PC-3 (cell line): ENCODE data around the gene TPP2. TPM values are rescaled to one million over a fixed set of nuclear protein-coding genes. Genes with fewer than 3 reads are reported as not detected.

Experiments
- ATAC-seq: fragments of 200-7000 bp; cut with Tn5 transposase; 2 replicates; pipeline ENCODE4 v1.9.1; 2020; ENCODE audit warnings: mild to moderate bottlenecking, moderate library complexity
- BruUV-seq: library from RNA; stranded (reverse); fragments of 400-500 nt; replicated peaks from 2 replicates; lab custom pipeline; 2021; lab: Mats Ljungman, UMichigan
- CTCF ChIA-PET: fragments of 300-600 bp; sonication (Branson Sonifier 250); formaldehyde crosslinking; loops from one replicate; lab custom pipeline; 2022; ENCODE audit warnings: antibody characterized with exemption; lab: Charles Lee
- POLR2A ChIA-PET: fragments of 300-600 bp; sonication (Branson Sonifier 250); formaldehyde crosslinking; loops from one replicate; lab custom pipeline; 2022; ENCODE audit warnings: antibody characterized with exemption; ENCODE audit not compliant: unreplicated experiment; lab: Charles Lee
- DNase-seq: peaks from one replicate; pipeline ENCODE4 v3.0.0-alpha.2; 2015
- H2AFZ ChIP-seq: fragments of 300-600 bp; sonication (generic); 2 replicates; pipeline ENCODE4 v1.6.0; 2016; ENCODE audit warnings: antibody characterized with exemption, low read length
- H3F3A ChIP-seq: fragments of 300-600 bp; sonication (generic); one replicate; pipeline ENCODE4 v1.6.0; 2017; ENCODE audit warnings: antibody characterized with exemption, low read length, control low read depth, mild to moderate bottlenecking; ENCODE audit not compliant: unreplicated experiment
- H3K27ac ChIP-seq: fragments of 300-600 bp; sonication (generic); 2 replicates; pipeline ENCODE4 v1.5.1; 2016; ENCODE audit warnings: mild to moderate bottlenecking, low read length
- H3K27me3 ChIP-seq: fragments of 300-600 bp; sonication (generic); 2 replicates; pipeline ENCODE4 v1.6.1; 2016; ENCODE audit warnings: low read length, mixed read lengths
- H3K36me3 ChIP-seq: fragments of 300-600 bp; sonication (generic); 2 replicates; pipeline ENCODE4 v1.6.1; 2016; ENCODE audit warnings: low read depth, mixed run types, low read length, mixed read lengths
- H3K4me1 ChIP-seq: fragments of 300-600 bp; sonication (generic); 2 replicates; pipeline ENCODE4 v1.5.1; 2016; ENCODE audit warnings: low read length; ENCODE audit not compliant: insufficient read depth
- H3K4me2 ChIP-seq: fragments of 300-600 bp; sonication (generic); 2 replicates; pipeline ENCODE4 v1.6.0; 2016; ENCODE audit warnings: low read length
- H3K4me3 ChIP-seq: fragments of 300-600 bp; sonication (generic); 2 replicates; pipeline ENCODE4 v1.5.1; 2016; ENCODE audit warnings: mild to moderate bottlenecking, low read length, mixed read lengths
- H3K79me2 ChIP-seq: fragments of 300-600 bp; sonication (generic); 2 replicates; pipeline ENCODE4 v1.6.1; 2017; ENCODE audit warnings: low read length, mixed read lengths
- H3K9ac ChIP-seq: fragments of 300-600 bp; sonication (generic); 2 replicates; pipeline ENCODE4 v1.6.0; 2016; ENCODE audit warnings: mild to moderate bottlenecking, low read length
- H3K9me2 ChIP-seq: fragments of 300-600 bp; sonication (generic); replicated peaks from 2 replicates; pipeline ENCODE4 v1.6.1; 2016; ENCODE audit warnings: mixed run types, low read length, mixed read lengths
- H3K9me3 ChIP-seq: fragments of 300-600 bp; sonication (generic); 2 replicates; pipeline ENCODE4 v1.6.1; 2016; ENCODE audit warnings: low read length, mixed read lengths
- H4K20me1 ChIP-seq: fragments of 300-600 bp; sonication (generic); 2 replicates; pipeline ENCODE4 v1.6.1; 2016; ENCODE audit warnings: low read length, mixed read lengths
- EZH2 ChIP-seq: fragments of 300-600 bp; sonication (generic); IDR thresholded peaks from one replicate; pipeline ENCODE4 v1.6.1; 2017; ENCODE audit warnings: antibody characterized with exemption, mild to moderate bottlenecking, low read length; ENCODE audit not compliant: unreplicated experiment
- EZH2phosphoT487 ChIP-seq: fragments of 300-600 bp; sonication (generic); IDR thresholded peaks from 2 replicates; pipeline ENCODE4 v1.6.1; 2018; ENCODE audit warnings: mild to moderate bottlenecking, antibody characterized with exemption, low read length, borderline replicate concordance
- intact Hi-C: fragments of 100-400 bp; cut with micrococcal nuclease; formaldehyde crosslinking; loops from 2 replicates; pipeline ENCODE4 v1.9.0; 2023
- total RNA-seq: library from RNA; depleted of rRNA; stranded (reverse); fragments of >200 nt; gene quantifications from 2 replicates; pipeline ENCODE4 v1.2.3, GENCODE V29; 2014
- TF ChIP-seq, protein P1 (sequence below): fragments of 300-600 bp; sonication (generic); conservative IDR thresholded peaks from 2 replicates; pipeline ENCODE4 v1.5.1; 2017; ENCODE audit warnings: antibody characterized with exemption, low read depth, mild to moderate bottlenecking, low read length

TPP2 gene
- total RNA-seq, 1 experiment from 2014 or later: 30.4 TPM

DNA sequence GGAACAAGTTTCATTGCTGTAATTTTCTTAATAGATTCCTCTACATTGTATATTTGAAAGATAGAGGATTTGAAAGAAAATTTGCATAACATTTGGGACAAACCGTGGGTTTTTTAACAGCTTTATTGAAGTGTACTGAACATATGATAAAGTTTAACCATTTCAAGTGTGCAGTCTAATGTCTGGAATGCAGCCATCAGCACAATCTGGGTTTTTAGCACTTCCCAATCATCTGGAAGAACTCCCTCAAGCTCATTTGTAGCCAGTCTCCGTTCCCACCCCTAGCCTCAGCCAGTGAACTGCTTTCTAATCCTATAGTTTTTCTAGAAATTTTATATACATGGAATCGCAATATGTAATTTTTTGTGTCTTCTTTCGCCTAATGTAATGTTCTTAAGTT lies 85.4 kb downstream of the TPP2 start:
- Histone ChIP-seq H3K9ac (no peak overlapping the region), H3K9me3 (no peaks in the 10 kb centered on the region), H2AFZ (no peak overlapping the region), H3K79me2 (no peaks in the 10 kb centered on the region), H3F3A (no peaks in the 10 kb centered on the region), H3K4me1 (no peaks in the 10 kb centered on the region), H3K27me3 (no peaks in the 10 kb centered on the region), H3K4me3 (no peak overlapping the region), H3K36me3 (no peaks in the 10 kb centered on the region), H3K27ac (no peak overlapping the region), H3K9me2 (no peaks in the 10 kb centered on the region), H3K4me2 (no peak overlapping the region), H4K20me1 (no peaks in the 10 kb centered on the region)
- POLR2A ChIA-PET: no interaction called here
- intact Hi-C loops: no loop called here
- DNase-seq: no peak
- TF ChIP-seq, protein P1, sequence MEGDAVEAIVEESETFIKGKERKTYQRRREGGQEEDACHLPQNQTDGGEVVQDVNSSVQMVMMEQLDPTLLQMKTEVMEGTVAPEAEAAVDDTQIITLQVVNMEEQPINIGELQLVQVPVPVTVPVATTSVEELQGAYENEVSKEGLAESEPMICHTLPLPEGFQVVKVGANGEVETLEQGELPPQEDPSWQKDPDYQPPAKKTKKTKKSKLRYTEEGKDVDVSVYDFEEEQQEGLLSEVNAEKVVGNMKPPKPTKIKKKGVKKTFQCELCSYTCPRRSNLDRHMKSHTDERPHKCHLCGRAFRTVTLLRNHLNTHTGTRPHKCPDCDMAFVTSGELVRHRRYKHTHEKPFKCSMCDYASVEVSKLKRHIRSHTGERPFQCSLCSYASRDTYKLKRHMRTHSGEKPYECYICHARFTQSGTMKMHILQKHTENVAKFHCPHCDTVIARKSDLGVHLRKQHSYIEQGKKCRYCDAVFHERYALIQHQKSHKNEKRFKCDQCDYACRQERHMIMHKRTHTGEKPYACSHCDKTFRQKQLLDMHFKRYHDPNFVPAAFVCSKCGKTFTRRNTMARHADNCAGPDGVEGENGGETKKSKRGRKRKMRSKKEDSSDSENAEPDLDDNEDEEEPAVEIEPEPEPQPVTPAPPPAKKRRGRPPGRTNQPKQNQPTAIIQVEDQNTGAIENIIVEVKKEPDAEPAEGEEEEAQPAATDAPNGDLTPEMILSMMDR: no peak
- no peak for TF ChIP-seq EZH2
- TF ChIP-seq EZH2phosphoT487: no peak
- BruUV-seq: no TSS peak
- CTCF ChIA-PET: no interaction called here
- ATAC-seq: no peak

- no peaks in the 10 kb centered on the region for H3K36me3 ChIP-seq
- no peaks in the 10 kb centered on the region for H3K27me3 ChIP-seq
- DNase-seq (no peak), ATAC-seq (no peak)
- H4K20me1 ChIP-seq: no peaks in the 10 kb centered on the region
- CTCF ChIA-PET: no interaction called here
- H3K9ac ChIP-seq: no peak overlapping the region
- H3K9me2 ChIP-seq: no peaks in the 10 kb centered on the region
- H3K9me3 ChIP-seq: no peaks in the 10 kb centered on the region
- no peaks in the 10 kb centered on the region for H3F3A ChIP-seq
- no peaks in the 10 kb centered on the region for H3K4me1 ChIP-seq
- no peak overlapping the region for H3K4me3 ChIP-seq
- H2AFZ ChIP-seq: no peak overlapping the region
- POLR2A ChIA-PET: no interaction called here
- H3K4me2 ChIP-seq: no peak overlapping the region
- TF ChIP-seq EZH2phosphoT487: no peak
- TF ChIP-seq, protein P1: no peak
- TF ChIP-seq EZH2: no peak
- no TSS peak for BruUV-seq
- H3K27ac ChIP-seq: no peak overlapping the region
- intact Hi-C loops: no loop called here
- no peaks in the 10 kb centered on the region for H3K79me2 ChIP-seq
Measured at GRCh38 chr13:102682727-102683126, 85.9 kb downstream of the TPP2 start.

GRCh38 chr13:102683637-102684036 lies 86.9 kb downstream of the TPP2 start:
- ChIA-PET POLR2A (no interaction called here), CTCF (interaction anchor here (0.6 kb wide), 2 partner anchors 118 to 221 kb away, joined by 3 to 8 read pairs; no protein-coding TSS in a partner anchor)
- Histone ChIP-seq H3K9me2 (no peaks in the 10 kb centered on the region), H3K4me1 (no peaks in the 10 kb centered on the region), H2AFZ (no peak overlapping the region), H3K4me2 (no peak overlapping the region), H4K20me1 (no peaks in the 10 kb centered on the region), H3K36me3 (no peaks in the 10 kb centered on the region), H3K4me3 (no peak overlapping the region), H3K27ac (no peak overlapping the region), H3K9ac (no peak overlapping the region), H3F3A (no peaks in the 10 kb centered on the region), H3K27me3 (no peaks in the 10 kb centered on the region), H3K9me3 (no peaks in the 10 kb centered on the region), H3K79me2 (no peaks in the 10 kb centered on the region)
- TF ChIP-seq, protein P1: no peak
- TF ChIP-seq EZH2phosphoT487: no peak
- TF ChIP-seq EZH2: no peak
- intact Hi-C loops: no loop called here
- ATAC-seq (no peak), DNase-seq (no peak)
- no TSS peak for BruUV-seq
